B cell (primary cell): ENCODE measurements around the gene DEDD2. TPM values are rescaled to one million over a fixed set of nuclear protein-coding genes. Genes with fewer than 3 reads are reported as not detected.

Experiments
- ATAC-seq: fragments of 200-7000 bp; cut with Tn5 transposase; one replicate; pipeline ENCODE4 v1.10.0; 2021; ENCODE audit warnings: low read depth, mild to moderate bottlenecking, moderate number of reproducible peaks, moderate library complexity
- CTCF ChIA-PET: fragments of 350-600 bp; sonication (Branson Sonifier 250); formaldehyde crosslinking; loops from one replicate; lab custom pipeline; 2021; ENCODE audit warnings: antibody characterized with exemption, inconsistent platforms; lab: Charles Lee
- POLR2A ChIA-PET: fragments of 350-600 bp; sonication (Branson Sonifier 250); formaldehyde crosslinking; loops from one replicate; lab custom pipeline; 2021; ENCODE audit warnings: antibody characterized with exemption; lab: Charles Lee
- DNase-seq: peaks from one replicate; pipeline ENCODE4 v3.0.0; 2013
- H2AFZ ChIP-seq: 2 replicates; pipeline ENCODE4 v1.6.1; 2012; ENCODE audit warnings: mild to moderate bottlenecking, low read depth, low read length; ENCODE audit not compliant: insufficient read depth, poor library complexity, severe bottlenecking
- H3K27ac ChIP-seq, 2 donors: 1 replicate in 1 of 2; 2 replicates in 1 of 2; pipeline ENCODE4 v1.5.1; 2012 to 2013; ENCODE audit warnings: low read length in 2 of 2, mild to moderate bottlenecking in 2 of 2, moderate library complexity in 1 of 2
- H3K27me3 ChIP-seq, 4 experiments: fragments of 200-600 bp in 1 of 4; sonication (generic) in 1 of 4; replicated peaks in 1 of 4; 1 replicate in 2 of 4; 2 replicates in 2 of 4; pipeline versions ENCODE4 v1.6.1 to v1.7.0; 2013 to 2016; ENCODE audit warnings: low read length in 3 of 4, mild to moderate bottlenecking in 2 of 4, mixed read lengths in 1 of 4, moderate library complexity in 1 of 4; ENCODE audit not compliant: insufficient read depth in 4 of 4, control insufficient read depth in 3 of 4; ENCODE audit errors: control extremely low read depth in 1 of 4
- H3K36me3 ChIP-seq, 2 experiments: replicated peaks in 1 of 2; 1 replicate in 1 of 2; 2 replicates in 1 of 2; pipeline versions ENCODE4 v1.6.1 to v1.7.1; 2013; ENCODE audit warnings: low read length in 1 of 2; ENCODE audit not compliant: insufficient read depth in 2 of 2, control insufficient read depth in 1 of 2; ENCODE audit errors: control extremely low read depth in 1 of 2, extremely low read depth in 1 of 2
- H3K4me1 ChIP-seq, 2 donors: fragments of 200-600 bp in 1 of 2; sonication (generic) in 1 of 2; 1 replicate in 1 of 2; 2 replicates in 1 of 2; pipeline versions ENCODE4 v1.5.1 to v1.6.1; 2013 to 2017; ENCODE audit warnings: low read length in 2 of 2; ENCODE audit not compliant: control insufficient read depth in 2 of 2, insufficient read depth in 2 of 2
- H3K4me2 ChIP-seq: replicated peaks from 2 replicates; pipeline ENCODE3; 2012; ENCODE audit warnings: mild to moderate bottlenecking, low read depth, low read length; ENCODE audit not compliant: poor library complexity, severe bottlenecking
- H3K4me3 ChIP-seq, 5 experiments: fragments of 200-600 bp in 1 of 5; sonication (generic) in 1 of 5; 1 replicate in 3 of 5; 2 replicates in 2 of 5; pipeline versions ENCODE4 v1.5.1 to v1.7.0; 2011 to 2016; ENCODE audit warnings: low read length in 4 of 5, mild to moderate bottlenecking in 4 of 5, low read depth in 2 of 5, control low read depth in 1 of 5, moderate library complexity in 1 of 5; ENCODE audit not compliant: insufficient read depth in 1 of 5; ENCODE audit errors: control extremely low read depth in 1 of 5, extremely low read depth in 1 of 5
- H3K79me2 ChIP-seq: fragments of 200-600 bp; sonication (generic); one replicate; pipeline ENCODE4 v1.6.0; 2016; ENCODE audit warnings: low read length; ENCODE audit not compliant: control insufficient read depth, insufficient read depth
- H3K9ac ChIP-seq: fragments of 200-600 bp; sonication (generic); 2 replicates; pipeline ENCODE4 v1.6.1; 2017; ENCODE audit warnings: mild to moderate bottlenecking, low read length, moderate library complexity
- H3K9me3 ChIP-seq, 3 donors: one replicate each; pipeline versions ENCODE4 v1.6.1 to v1.7.1; 2013; ENCODE audit warnings: low read length in 2 of 3; ENCODE audit not compliant: control insufficient read depth in 2 of 3, insufficient read depth in 1 of 3; ENCODE audit errors: control extremely low read depth in 1 of 3
- H4K20me1 ChIP-seq: 2 replicates; pipeline ENCODE4 v1.6.0; 2012; ENCODE audit warnings: mild to moderate bottlenecking, low read length; ENCODE audit not compliant: insufficient read depth, control insufficient read depth, poor library complexity, severe bottlenecking
- H3K27ac Mint-ChIP-seq: one replicate; pipeline ENCODE4 v1.8.0; 2021; ENCODE audit warnings: mixed read lengths
- H3K27me3 Mint-ChIP-seq: one replicate; pipeline ENCODE4 v1.8.0; 2021; ENCODE audit warnings: mixed read lengths
- H3K4me1 Mint-ChIP-seq: one replicate; pipeline ENCODE4 v1.8.0; 2021; ENCODE audit warnings: mixed read lengths
- H3K4me3 Mint-ChIP-seq: one replicate; pipeline ENCODE4 v1.8.0; 2021; ENCODE audit warnings: mixed read lengths
- H3K9me3 Mint-ChIP-seq: one replicate; pipeline ENCODE4 v1.8.0; 2022; ENCODE audit warnings: mixed read lengths; ENCODE audit not compliant: insufficient read depth
- CTCF ChIP-seq: fragments of 200-600 bp; IDR thresholded peaks from one replicate; pipeline ENCODE4 v1.8.0; 2022; ENCODE audit warnings: antibody characterized with exemption, mild to moderate bottlenecking
- EZH2 ChIP-seq: IDR thresholded peaks from 2 replicates; pipeline ENCODE4 v1.6.1; 2012; ENCODE audit warnings: borderline replicate concordance, low read depth, mild to moderate bottlenecking, moderate library complexity, low read length; ENCODE audit not compliant: insufficient read depth, poor library complexity, severe bottlenecking
- WGBS: methylation state at CpG from one replicate; pipeline ENCODE4 v1.1.5; 2013; ENCODE audit warnings: missing lambda C conversion rate; ENCODE audit not compliant: insufficient coverage; 5-methylcytosine and 5-hydroxymethylcytosine counted together
- intact Hi-C: fragments of 100-400 bp; cut with micrococcal nuclease; formaldehyde crosslinking; loops from one replicate; pipeline ENCODE4 v1.10.0; 2022
- polyA plus RNA-seq: library from polyadenylated mRNA; depleted of rRNA; stranded (reverse); fragments of >200 nt; gene quantifications from 2 replicates; pipeline ENCODE4 v1.2.3, GENCODE V29; 2012
- total RNA-seq, 2 donors: library from RNA; stranded (reverse); fragments of 120-200 nt in 1 of 2; gene quantifications; 1 replicate in 1 of 2; 2 replicates in 1 of 2; pipeline versions ENCODE4 v1.2.3 to v1.2.4, GENCODE V29; 2013 to 2022

Gene DEDD2
- total and polyA plus RNA-seq, 2 donors (not counting 1 experiment from before 2014, with no cell fraction given): 52.8 to 90.6 TPM

DNA sequence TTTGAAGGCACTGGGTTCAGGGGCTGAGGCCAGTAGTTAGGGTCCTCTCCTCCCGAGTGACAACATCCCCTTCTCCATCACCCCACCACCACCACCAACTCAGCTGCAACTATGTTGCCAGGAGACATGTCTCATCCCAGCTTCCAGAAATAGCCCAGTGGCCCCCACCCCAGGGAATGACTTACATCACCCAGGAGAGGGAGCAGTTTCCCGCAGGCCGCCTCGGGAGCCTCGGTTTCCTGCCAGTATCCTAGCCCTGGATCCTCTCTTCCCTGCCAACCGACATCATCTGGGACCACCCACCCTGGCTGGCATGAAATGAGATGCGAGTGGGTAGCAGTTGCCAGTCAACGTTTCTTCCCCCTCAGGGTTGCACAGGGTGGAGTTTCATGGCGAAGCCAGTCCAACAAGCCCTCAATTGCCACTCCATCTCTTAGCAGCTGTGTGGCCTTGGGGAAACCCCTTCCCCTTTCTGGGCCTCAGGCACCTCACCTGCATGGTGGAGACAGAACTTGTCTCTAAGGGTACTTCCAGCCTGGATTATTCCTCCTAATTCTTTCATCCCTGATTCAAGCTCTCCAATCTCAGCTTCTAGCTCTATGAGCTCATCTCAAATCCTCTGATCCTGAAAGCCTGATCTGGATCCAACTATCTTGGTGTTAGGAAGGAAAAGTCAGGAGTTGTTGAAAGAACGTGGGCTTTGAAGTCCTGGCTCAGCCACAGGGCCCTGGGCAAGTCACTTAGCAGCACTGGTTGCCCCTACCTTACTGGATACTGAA is 28.9 kb upstream of the DEDD2 start:
- H3K27me3 ChIP-seq: no peaks in the 10 kb centered on the region
- Mint-ChIP-seq H3K4me1 (peaks cover 38% of the 10 kb centered on the region), H3K9me3 (no peaks in the 10 kb centered on the region), H3K27ac (peak overlapping the region; percentile 59), H3K27me3 (no peaks in the 10 kb centered on the region), H3K4me3 (no peak overlapping the region)
- ChIA-PET CTCF (interaction anchor here (1.0 to 8.9 kb wide), 7 partner anchors 11 to 114 kb away, joined by 4 to 89 read pairs (median 5); no protein-coding TSS in a partner anchor), POLR2A (interaction anchor here (0.6 kb wide), 1 partner anchor 16 kb away, joined by 5 read pairs; no protein-coding TSS in a partner anchor)
- DNase-seq (peak; percentile 49), ATAC-seq (no peak)
- H3K4me2 ChIP-seq: no peak overlapping the region
- intact Hi-C loops: no loop called here
- H3K4me3 ChIP-seq: no peak overlapping the region
- peaks cover 2 to 15% of the 10 kb centered on the region in 2 experiments for H3K36me3 ChIP-seq
- H3K9ac ChIP-seq: no peak overlapping the region
- 45% methylated on average over 10 of the region's 10 CpGs for WGBS
- TF ChIP-seq EZH2: no peak
- TF ChIP-seq CTCF: no peak
- H4K20me1 ChIP-seq: peaks cover 16% of the 10 kb centered on the region
- H3K27ac ChIP-seq: no peak overlapping the region
- peaks cover 0 to 4% (median 0%) of the 10 kb centered on the region in 3 donors for H3K9me3 ChIP-seq
- H3K79me2 ChIP-seq: peaks cover 8% of the 10 kb centered on the region
- H2AFZ ChIP-seq: no peak overlapping the region
- H3K4me1 ChIP-seq: peaks cover 19 to 33% of the 10 kb centered on the region in 2 donors

- Histone ChIP-seq H3K9ac (peak overlapping the region; percentile 77), H3K9me3 (peaks cover 0 to 4% (median 0%) of the 10 kb centered on the region in 3 donors), H3K4me1 (peaks cover 30 to 35% of the 10 kb centered on the region in 2 donors), H3K4me2 (peak overlapping the region; percentile 85), H4K20me1 (peaks cover 26% of the 10 kb centered on the region), H3K27ac (peak overlapping the region; percentile 64 to 71), H3K36me3 (peaks cover 2 to 16% of the 10 kb centered on the region in 2 experiments), H3K4me3 (peak overlapping the region in 1 of 5 experiments; percentile 87), H3K27me3 (no peaks in the 10 kb centered on the region), H3K79me2 (peaks cover 19% of the 10 kb centered on the region), H2AFZ (peak overlapping the region; percentile 90)
- TF ChIP-seq EZH2: no peak
- no peak for TF ChIP-seq CTCF
- intact Hi-C loops: no loop called here
- ChIA-PET CTCF (interaction anchor here (0.9 to 8.9 kb wide), 12 partner anchors 9 to 175 kb away, joined by 3 to 89 read pairs (median 4); partner anchors contain the start of gene POU2F2), POLR2A (interaction anchor here (0.7 to 2.6 kb wide), 3 partner anchors 23 to 68 kb away, joined by 3 to 5 read pairs (median 4); partner anchors contain the start of gene CIC)
- no peaks in the 10 kb centered on the region for H3K9me3 Mint-ChIP-seq
- 87% methylated on average over 5 of the region's 10 CpGs for WGBS
- no peak for ATAC-seq
- peak overlapping the region; percentile 100 for H3K4me3 Mint-ChIP-seq
- H3K27me3 Mint-ChIP-seq: no peaks in the 10 kb centered on the region
- DNase-seq: no peak
- H3K27ac Mint-ChIP-seq: peak overlapping the region; percentile 99
- H3K4me1 Mint-ChIP-seq: peaks cover 49% of the 10 kb centered on the region
Observed at GRCh38 chr19:42245231-42245630, 27.8 kb upstream of the DEDD2 start.
